Upper lobe of left lung (tissue), 6 donors: ENCODE results near the gene C2. TPM values are rescaled to one million over a fixed set of nuclear protein-coding genes. Genes with fewer than 3 reads are reported as not detected.

ENCODE experiments used
- ATAC-seq, 2 donors: fragments of 200-7000 bp; cut with Tn5 transposase; one replicate each; pipeline ENCODE4 v1.9.1; 2022; ENCODE audit warnings: mild to moderate bottlenecking in 2 of 2, moderate library complexity in 2 of 2; ENCODE audit not compliant: low FRiP score in 2 of 2
- DNase-seq, 2 donors: peaks; one replicate each; pipeline ENCODE4 v3.0.0-alpha.2; 2019 to 2020
- H3K27ac ChIP-seq, 4 donors: fragments of 200-600 bp; sonication (generic); one replicate each; pipeline ENCODE4 v1.5.1; 2016 to 2019
- H3K27me3 ChIP-seq, 4 donors: fragments of 200-600 bp; sonication (generic); one replicate each; pipeline ENCODE4 v1.5.1; 2017 to 2019
- H3K36me3 ChIP-seq, 4 donors: fragments of 200-600 bp; sonication (generic); one replicate each; pipeline ENCODE4 v1.5.1; 2016 to 2019
- H3K4me1 ChIP-seq, 4 donors: fragments of 200-600 bp; sonication (generic); one replicate each; pipeline ENCODE4 v1.5.1; 2018 to 2019
- H3K4me3 ChIP-seq, 4 donors: fragments of 200-600 bp; sonication (generic); one replicate each; pipeline ENCODE4 v1.5.1; 2017 to 2019; ENCODE audit warnings: mild to moderate bottlenecking in 2 of 4, moderate library complexity in 1 of 4
- H3K9me3 ChIP-seq, 4 donors: fragments of 200-600 bp; sonication (generic); one replicate each; pipeline ENCODE4 v1.5.1; 2018 to 2019
- EP300 ChIP-seq, 4 donors: sonication (generic); formaldehyde crosslinking; IDR thresholded peaks; one replicate each; pipeline ENCODE4 v1.5.1; 2017; ENCODE audit warnings: antibody characterized with exemption in 4 of 4, control low read depth in 2 of 4
- POLR2A ChIP-seq, 4 donors: fragments of 450-650 bp; IDR thresholded peaks; one replicate each; pipeline ENCODE4 v1.5.1; 2016 to 2017; ENCODE audit warnings: antibody characterized with exemption in 4 of 4, mild to moderate bottlenecking in 2 of 4
- POLR2AphosphoS5 ChIP-seq, 2 donors: sonication (generic); formaldehyde crosslinking; IDR thresholded peaks; one replicate each; pipeline ENCODE4 v1.5.1; 2017; ENCODE audit warnings: antibody characterized with exemption in 2 of 2
- WGBS, 2 donors: methylation state at CpG; one replicate each; pipeline ENCODE4 v1.1.5; 2017 to 2018; 5-methylcytosine and 5-hydroxymethylcytosine counted together
- total RNA-seq, 6 donors: library from RNA; depleted of rRNA in 4 of 6; stranded (reverse); fragments of >200 nt in 4 of 6; gene quantifications; one replicate each; pipeline versions ENCODE4 v1.1.0 to v1.2.1, GENCODE V29; 2016 to 2021
- TF ChIP-seq, protein P1 (sequence below), 6 experiments: fragments of 450-650 bp in 4 of 6; fragments of 200-600 bp in 2 of 6; sonication (generic) in 2 of 6; IDR thresholded peaks; one replicate each; pipeline ENCODE4 v1.5.1; 2016 to 2019; ENCODE audit warnings: antibody characterized with exemption in 6 of 6
- donor health status: DM: no; HTN: no; CAD: no; lungs with moderate emphysema.
- donor health status: DM: no; HTN: yes; CAD: no; lungs with severe emphysema.

Gene C2
- total RNA-seq, 6 donors from 2014 or later, result 119 to 322 (median 233) TPM

- H3K4me1 ChIP-seq, result peaks cover 15 to 24% (median 20%) of the 10 kb centered on the region in 4 donors
- H3K27me3 ChIP-seq, result no peaks in the 10 kb centered on the region
- no peaks in the 10 kb centered on the region for H3K36me3 ChIP-seq
- ATAC-seq, result no peak
- WGBS, 2 donors, result 71 to 82% methylated on average over 6 of the region's 6 CpGs
- TF ChIP-seq, protein P1, sequence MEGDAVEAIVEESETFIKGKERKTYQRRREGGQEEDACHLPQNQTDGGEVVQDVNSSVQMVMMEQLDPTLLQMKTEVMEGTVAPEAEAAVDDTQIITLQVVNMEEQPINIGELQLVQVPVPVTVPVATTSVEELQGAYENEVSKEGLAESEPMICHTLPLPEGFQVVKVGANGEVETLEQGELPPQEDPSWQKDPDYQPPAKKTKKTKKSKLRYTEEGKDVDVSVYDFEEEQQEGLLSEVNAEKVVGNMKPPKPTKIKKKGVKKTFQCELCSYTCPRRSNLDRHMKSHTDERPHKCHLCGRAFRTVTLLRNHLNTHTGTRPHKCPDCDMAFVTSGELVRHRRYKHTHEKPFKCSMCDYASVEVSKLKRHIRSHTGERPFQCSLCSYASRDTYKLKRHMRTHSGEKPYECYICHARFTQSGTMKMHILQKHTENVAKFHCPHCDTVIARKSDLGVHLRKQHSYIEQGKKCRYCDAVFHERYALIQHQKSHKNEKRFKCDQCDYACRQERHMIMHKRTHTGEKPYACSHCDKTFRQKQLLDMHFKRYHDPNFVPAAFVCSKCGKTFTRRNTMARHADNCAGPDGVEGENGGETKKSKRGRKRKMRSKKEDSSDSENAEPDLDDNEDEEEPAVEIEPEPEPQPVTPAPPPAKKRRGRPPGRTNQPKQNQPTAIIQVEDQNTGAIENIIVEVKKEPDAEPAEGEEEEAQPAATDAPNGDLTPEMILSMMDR (IDR thresholded peaks at IDR 0.05), result no peak
- TF ChIP-seq POLR2AphosphoS5 (IDR thresholded peaks at IDR 0.05) (no peak), POLR2A (IDR thresholded peaks at IDR 0.05) (no peak), EP300 (IDR thresholded peaks at IDR 0.05) (no peak)
- DNase-seq, result no peak
- no peaks in the 10 kb centered on the region for H3K9me3 ChIP-seq
- H3K4me3 ChIP-seq, result no peak overlapping the region
- peak overlapping the region; percentile 63 to 84 (median 81) for H3K27ac ChIP-seq
These were observed 7.8 kb upstream of the C2 start for GRCh38 chr6:31919624-31920303.

DNA sequence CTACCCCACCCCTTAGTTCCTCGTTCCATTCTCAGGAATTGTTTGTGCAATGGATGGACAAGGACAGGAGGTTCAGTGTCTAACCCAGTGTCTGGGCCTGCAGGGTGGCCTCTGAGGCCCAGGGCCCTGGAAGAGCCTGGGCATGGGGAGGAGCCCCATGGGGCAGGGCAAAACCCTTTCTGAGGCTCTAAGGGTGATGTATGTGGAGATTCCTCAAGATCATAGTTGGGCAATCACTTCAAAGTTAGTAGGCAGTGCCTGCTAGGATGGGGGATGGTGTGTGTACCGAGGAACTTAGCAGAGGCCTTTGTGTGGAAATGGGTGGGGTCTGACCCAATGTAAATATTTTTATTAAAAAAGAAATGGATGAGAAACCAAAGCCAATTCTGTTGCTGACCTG is 6.7 kb upstream of the C2 start:
- 22 to 44% methylated on average over 2 of the region's 2 CpGs for WGBS, 2 donors
- H3K36me3 ChIP-seq, result no peaks in the 10 kb centered on the region
- peak in 1 of 2 donors; percentile 73 for DNase-seq
- peak; percentile 44 to 61 for ATAC-seq
- peaks cover 15 to 24% (median 20%) of the 10 kb centered on the region in 4 donors for H3K4me1 ChIP-seq
- H3K27ac ChIP-seq, result peak overlapping the region; percentile 63 to 84 (median 81)
- no peaks in the 10 kb centered on the region for H3K9me3 ChIP-seq
- no peaks in the 10 kb centered on the region for H3K27me3 ChIP-seq
- H3K4me3 ChIP-seq, result no peak overlapping the region
- TF ChIP-seq POLR2AphosphoS5 (IDR thresholded peaks at IDR 0.05) (peak in 1 of 2 donors; percentile 59), POLR2A (IDR thresholded peaks at IDR 0.05) (peak in 1 of 4 donors; percentile 17), EP300 (IDR thresholded peaks at IDR 0.05) (peak in 1 of 4 donors; percentile 57)
- TF ChIP-seq, protein P1 (IDR thresholded peaks at IDR 0.05), result no peak

DNA sequence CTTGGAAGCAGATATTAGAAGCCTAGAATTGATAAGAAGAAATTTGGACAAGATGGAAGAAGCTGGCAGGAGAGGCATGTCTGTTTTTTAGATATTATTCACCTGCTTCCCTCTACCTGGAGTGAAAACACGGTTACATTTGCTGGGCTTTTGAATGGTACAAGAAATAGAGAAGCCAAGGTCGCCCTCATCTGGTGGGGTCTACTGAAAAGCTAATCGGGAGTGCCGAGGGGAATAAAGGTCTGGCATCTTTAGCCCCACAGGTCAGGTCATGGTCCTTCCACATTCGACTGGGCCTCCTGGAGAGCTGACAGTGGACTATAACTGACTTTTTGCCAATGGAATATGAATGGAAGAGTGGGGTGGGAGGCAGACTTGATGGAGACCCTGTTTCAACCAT is 4.6 kb upstream of the C2 start:
- Histone ChIP-seq H3K4me1 (peaks cover 15 to 24% (median 20%) of the 10 kb centered on the region in 4 donors), H3K27me3 (no peaks in the 10 kb centered on the region), H3K4me3 (no peak overlapping the region), H3K9me3 (no peaks in the 10 kb centered on the region), H3K27ac (no peak overlapping the region), H3K36me3 (no peaks in the 10 kb centered on the region)
- TF ChIP-seq, protein P1 (IDR thresholded peaks at IDR 0.05), result peak in 3 of 6 experiments; percentile 5 to 22 (median 12)
- TF ChIP-seq EP300 (IDR thresholded peaks at IDR 0.05), result no peak
- ATAC-seq (peak in 1 of 2 donors; percentile 13), DNase-seq (peak in 1 of 2 donors; percentile 31)
- 13 to 17% methylated on average over 5 of the region's 5 CpGs for WGBS, 2 donors

DNA sequence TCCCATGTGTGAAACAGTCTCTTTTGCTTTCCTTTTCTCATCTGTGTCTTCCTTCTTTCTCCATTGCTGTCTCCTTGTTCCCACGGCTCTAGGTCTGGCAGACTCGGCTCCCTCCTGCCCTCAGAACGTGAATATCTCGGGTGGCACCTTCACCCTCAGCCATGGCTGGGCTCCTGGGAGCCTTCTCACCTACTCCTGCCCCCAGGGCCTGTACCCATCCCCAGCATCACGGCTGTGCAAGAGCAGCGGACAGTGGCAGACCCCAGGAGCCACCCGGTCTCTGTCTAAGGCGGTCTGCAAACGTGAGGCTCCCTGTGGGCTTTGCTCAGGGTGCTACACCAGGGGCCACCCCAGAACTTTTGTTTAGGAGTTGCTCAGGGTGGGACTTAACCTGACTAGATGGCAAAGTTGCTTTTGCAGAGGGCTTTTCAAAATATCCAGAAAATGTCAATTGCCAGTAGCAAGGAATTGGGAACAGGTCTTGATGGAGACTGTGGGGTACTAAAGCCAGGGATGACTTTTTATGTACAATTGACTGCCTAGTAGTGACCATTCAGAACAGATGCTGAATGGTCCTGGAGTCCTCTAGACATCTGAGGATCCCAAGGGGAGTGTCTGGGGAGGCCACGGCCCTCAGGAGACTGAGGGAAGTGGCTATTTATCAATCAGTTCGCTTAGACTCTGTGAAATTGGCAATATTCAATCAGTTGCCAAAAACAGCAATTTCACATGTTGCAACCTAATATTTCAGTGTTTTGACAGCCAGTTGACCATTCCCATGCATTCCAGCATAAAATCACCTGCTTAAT is 550 bp downstream of the C2 start:
- Histone ChIP-seq H3K36me3 (no peaks in the 10 kb centered on the region), H3K27ac (peak overlapping the region; percentile 28 to 88 (median 73)), H3K4me1 (peaks cover 0 to 19% (median 4%) of the 10 kb centered on the region in 4 donors), H3K9me3 (no peaks in the 10 kb centered on the region), H3K4me3 (peak overlapping the region in 3 of 4 donors; percentile 36 to 49 (median 46)), H3K27me3 (no peaks in the 10 kb centered on the region)
- DNase-seq (no peak), ATAC-seq (peak; percentile 19 to 31)
- TF ChIP-seq POLR2A (IDR thresholded peaks at IDR 0.05), result no peak
- 68 to 70% methylated on average over 7 to 11 of the region's 11 CpGs for WGBS, 2 donors

- H3K27me3 ChIP-seq, result no peaks in the 10 kb centered on the region
- peak overlapping the region in 3 of 4 donors; percentile 36 to 49 (median 46) for H3K4me3 ChIP-seq
- 81 to 84% methylated on average over 9 of the region's 9 CpGs for WGBS, 2 donors
- no peaks in the 10 kb centered on the region for H3K36me3 ChIP-seq
- ATAC-seq (no peak), DNase-seq (no peak)
- peak overlapping the region in 3 of 4 donors; percentile 69 to 88 (median 77) for H3K27ac ChIP-seq
- TF ChIP-seq, protein P1 (IDR thresholded peaks at IDR 0.05), result no peak
- TF ChIP-seq POLR2AphosphoS5 (IDR thresholded peaks at IDR 0.05), result no peak
- TF ChIP-seq EP300 (IDR thresholded peaks at IDR 0.05), result no peak
- no peak for TF ChIP-seq POLR2A (IDR thresholded peaks at IDR 0.05)
- peaks cover 0 to 19% (median 4%) of the 10 kb centered on the region in 4 donors for H3K4me1 ChIP-seq
- H3K9me3 ChIP-seq, result no peaks in the 10 kb centered on the region
These were observed 1.1 kb downstream of the C2 start for GRCh38 chr6:31928672-31928939.
